ENCODE results near the gene RAD51B. TPM values are rescaled to one million over a fixed set of nuclear protein-coding genes. Genes with fewer than 3 reads are reported as not detected.

Gene RAD51B
- total RNA-seq, 1 donor from 2014 or later, result 16.7 TPM

- Mint-ChIP-seq H3K9me3 (no peaks in the 10 kb centered on the region), H3K4me1 (peaks cover 36% of the 10 kb centered on the region), H3K27ac (ENCODE audit: unreplicated experiment) (no peak overlapping the region), H3K27me3 (ENCODE audit: low read depth) (no peaks in the 10 kb centered on the region), H3K36me3 (ENCODE audit: low read depth) (no peaks in the 10 kb centered on the region), H3K4me3 (no peak overlapping the region)
- TF ChIP-seq CTCF (conservative IDR thresholded peaks at IDR 0.05), result no peak
- DNase-seq (ENCODE audit: low read depth, low spot score), result no peak
These were observed 929.1 kb downstream of the RAD51B start for GRCh38 chr14:68748691-68749090.

- H3K4me3 Mint-ChIP-seq, result no peak overlapping the region
- H3K27ac Mint-ChIP-seq (ENCODE audit: unreplicated experiment), result no peak overlapping the region
- no peak for TF ChIP-seq CTCF (conservative IDR thresholded peaks at IDR 0.05)
- H3K4me1 Mint-ChIP-seq, result peaks cover 36% of the 10 kb centered on the region
- H3K9me3 Mint-ChIP-seq, result no peaks in the 10 kb centered on the region
- no peak for DNase-seq (ENCODE audit: low read depth, low spot score)
- H3K27me3 Mint-ChIP-seq (ENCODE audit: low read depth), result no peaks in the 10 kb centered on the region
- no peaks in the 10 kb centered on the region for H3K36me3 Mint-ChIP-seq (ENCODE audit: low read depth)
These were observed 930.2 kb downstream of the RAD51B start for GRCh38 chr14:68749487-68750475.

GRCh38 chr14:68752271-68753006 lies 932.9 kb downstream of the RAD51B start:
- no peaks in the 10 kb centered on the region for H3K36me3 Mint-ChIP-seq (ENCODE audit: low read depth)
- H3K4me1 Mint-ChIP-seq, result peaks cover 32% of the 10 kb centered on the region
- H3K27ac Mint-ChIP-seq (ENCODE audit: unreplicated experiment), result no peak overlapping the region
- H3K4me3 Mint-ChIP-seq, result no peak overlapping the region
- no peak for DNase-seq (ENCODE audit: low read depth, low spot score)
- H3K9me3 Mint-ChIP-seq, result peaks cover 2% of the 10 kb centered on the region
- TF ChIP-seq CTCF (conservative IDR thresholded peaks at IDR 0.05), result no peak
- H3K27me3 Mint-ChIP-seq (ENCODE audit: low read depth), result no peaks in the 10 kb centered on the region

GRCh38 chr14:68753690-68754089 lies 934.1 kb downstream of the RAD51B start:
- no peak for DNase-seq (ENCODE audit: low read depth, low spot score)
- H3K4me1 Mint-ChIP-seq, result peaks cover 27% of the 10 kb centered on the region
- no peaks in the 10 kb centered on the region for H3K27me3 Mint-ChIP-seq (ENCODE audit: low read depth)
- peaks cover 2% of the 10 kb centered on the region for H3K9me3 Mint-ChIP-seq
- H3K4me3 Mint-ChIP-seq, result no peak overlapping the region
- no peaks in the 10 kb centered on the region for H3K36me3 Mint-ChIP-seq (ENCODE audit: low read depth)
- no peak for TF ChIP-seq CTCF (conservative IDR thresholded peaks at IDR 0.05)
- no peak overlapping the region for H3K27ac Mint-ChIP-seq (ENCODE audit: unreplicated experiment)

GRCh38 chr14:68755016-68755353 lies 935.4 kb downstream of the RAD51B start:
- DNase-seq (ENCODE audit: low read depth, low spot score), result no peak
- no peak for TF ChIP-seq CTCF (conservative IDR thresholded peaks at IDR 0.05)
- no peaks in the 10 kb centered on the region for H3K27me3 Mint-ChIP-seq (ENCODE audit: low read depth)
- no peak overlapping the region for H3K27ac Mint-ChIP-seq (ENCODE audit: unreplicated experiment)
- H3K4me1 Mint-ChIP-seq, result peaks cover 25% of the 10 kb centered on the region
- H3K4me3 Mint-ChIP-seq, result no peak overlapping the region
- H3K36me3 Mint-ChIP-seq (ENCODE audit: low read depth), result no peaks in the 10 kb centered on the region
- H3K9me3 Mint-ChIP-seq, result peaks cover 2% of the 10 kb centered on the region
